HepG2 (cell line): ENCODE measurements around the gene OST4. TPM values are rescaled to one million over a fixed set of nuclear protein-coding genes. Genes with fewer than 3 reads are reported as not detected.
A peak's percentile ranks its signal among the peaks of the same experiment; 100 is the strongest.

Source experiments
- ATAC-seq: fragments of 200-7000 bp; cut with Tn5 transposase; 3 replicates; pipeline ENCODE4 v1.9.1; 2020; ENCODE audit warnings: mild to moderate bottlenecking, moderate library complexity
- BruUV-seq: library from RNA; stranded (reverse); fragments of 400-500 nt; replicated peaks from 2 replicates; lab custom pipeline; 2021; lab: Mats Ljungman, UMichigan
- CTCF ChIA-PET: fragments of 300-600 bp; formaldehyde crosslinking; extraction: SDS; loops from one replicate; lab custom pipeline; 2021; ENCODE audit warnings: low total read pairs, inconsistent platforms, low intra/inter-chr PET ratio; lab: Yijun Ruan, JAX
- POLR2A ChIA-PET: fragments of 350-600 bp; sonication (Branson Sonifier 250); formaldehyde crosslinking; loops from one replicate; lab custom pipeline; 2020; ENCODE audit warnings: antibody characterized with exemption, inconsistent platforms; lab: Yijun Ruan, JAX
- DNase-seq: peaks from one replicate; pipeline ENCODE4 v3.0.0-alpha.2; 2015; ENCODE audit warnings: low spot score
- FAIRE-seq: peaks from 3 replicates; lab custom pipeline; 2011; peaks lifted over from hg19 to GRCh38; lab: Jason Lieb, UNC
- H2AFZ ChIP-seq: one replicate; pipeline ENCODE4 v1.6.1; 2011; ENCODE audit warnings: low read length, inconsistent platforms
- H3K27ac ChIP-seq: fragments of 300-600 bp; 3 replicates; pipeline ENCODE4 v1.8.0; 2011; ENCODE audit warnings: mixed run types, mild to moderate bottlenecking, mixed read lengths, low read length, inconsistent platforms; ENCODE audit not compliant: insufficient read depth; ENCODE audit errors: extremely low read length
- H3K27me3 ChIP-seq, 2 experiments: fragments of 200-600 bp in 1 of 2; 2 replicates in 1 of 2; 3 replicates in 1 of 2; pipeline versions ENCODE4 v1.6.0 to v1.8.0; 2011; ENCODE audit warnings: low read length in 2 of 2, mild to moderate bottlenecking in 2 of 2, moderate library complexity in 2 of 2, inconsistent platforms in 1 of 2; ENCODE audit not compliant: insufficient read depth in 2 of 2, control insufficient read depth in 1 of 2
- H3K36me3 ChIP-seq, 2 experiments: fragments of 200-600 bp in 1 of 2; replicated peaks in 1 of 2; 2 replicates in 1 of 2; 3 replicates in 1 of 2; pipeline versions ENCODE4 v1.5.1 to v1.8.0; 2011; ENCODE audit warnings: low read length in 2 of 2, inconsistent platforms in 1 of 2; ENCODE audit not compliant: insufficient read depth in 2 of 2, control insufficient read depth in 1 of 2
- H3K4me1 ChIP-seq: 2 replicates; pipeline ENCODE4 v1.5.1; 2012; ENCODE audit warnings: low read length, inconsistent platforms; ENCODE audit not compliant: insufficient read depth
- H3K4me2 ChIP-seq: 2 replicates; pipeline ENCODE4 v1.6.0; 2011; ENCODE audit warnings: low read depth, low read length, inconsistent platforms
- H3K4me3 ChIP-seq, 3 experiments: fragments of 200-600 bp in 1 of 3; sonication (generic), shearing (Covaris generic) in 1 of 3; replicated peaks in 1 of 3; 2 replicates each; pipeline ENCODE4 v1.5.1; 2011 to 2016; ENCODE audit warnings: low read length in 3 of 3, inconsistent platforms in 2 of 3, low read depth in 2 of 3, mild to moderate bottlenecking in 2 of 3, control low read depth in 1 of 3, mixed read lengths in 1 of 3; ENCODE audit not compliant: insufficient read depth in 1 of 3
- H3K79me2 ChIP-seq: one replicate; pipeline ENCODE4 v1.6.1; 2011; ENCODE audit warnings: low read length, inconsistent platforms; ENCODE audit not compliant: insufficient read depth
- H3K9ac ChIP-seq: 2 replicates; pipeline ENCODE4 v1.6.0; 2011; ENCODE audit warnings: mild to moderate bottlenecking, low read depth, low read length, inconsistent platforms; ENCODE audit not compliant: insufficient read depth
- H3K9me3 ChIP-seq: 2 replicates; pipeline ENCODE4 v1.5.1; 2012; ENCODE audit warnings: mild to moderate bottlenecking, low read length
- H4K20me1 ChIP-seq: 2 replicates; pipeline ENCODE4 v1.6.0; 2011; ENCODE audit warnings: inconsistent platforms, mild to moderate bottlenecking, low read length, moderate library complexity; ENCODE audit not compliant: insufficient read depth
- DPF2 ChIP-seq: sonication (generic); formaldehyde crosslinking; IDR thresholded peaks from 2 replicates; pipeline ENCODE4 v1.4.0; 2020; ENCODE audit warnings: mild to moderate bottlenecking, low read depth, missing genetic modification reagents, borderline replicate concordance
- FOXC1 ChIP-seq: sonication (generic); formaldehyde crosslinking; IDR thresholded peaks from 2 replicates; pipeline ENCODE4 v1.8.0; 2022; ENCODE audit warnings: mild to moderate bottlenecking, missing genetic modification reagents, borderline replicate concordance
- HNRNPLL ChIP-seq: fragments of 200-400 bp; formaldehyde crosslinking; IDR thresholded peaks from 2 replicates; pipeline ENCODE4 v1.6.1; 2017; ENCODE audit warnings: mild to moderate bottlenecking, low read depth, low read length; ENCODE audit not compliant: poor library complexity, severe bottlenecking
- LCORL ChIP-seq, 2 experiments: fragments of 450-650 bp in 1 of 2; sonication (generic) in 1 of 2; formaldehyde crosslinking in 1 of 2; IDR thresholded peaks; 2 replicates each; pipeline versions ENCODE4 v1.5.0 to v1.6.1; 2017 to 2020; ENCODE audit warnings: antibody characterized with exemption in 1 of 2, missing genetic modification reagents in 1 of 2
- MAX ChIP-seq: IDR thresholded peaks from 2 replicates; pipeline ENCODE4 v1.6.1; 2012; ENCODE audit warnings: inconsistent platforms
- MLLT10 ChIP-seq: sonication (generic); formaldehyde crosslinking; IDR thresholded peaks from 2 replicates; pipeline ENCODE4 v1.4.0; 2020; ENCODE audit warnings: missing genetic modification reagents
- NONO ChIP-seq, 2 experiments: fragments of 450-650 bp in 1 of 2; sonication (generic) in 1 of 2; formaldehyde crosslinking in 1 of 2; IDR thresholded peaks in 1 of 2; conservative IDR thresholded peaks in 1 of 2; 2 replicates each; pipeline versions ENCODE4 v1.6.1 to v1.8.0; 2017 to 2022; ENCODE audit warnings: mild to moderate bottlenecking in 1 of 2, missing genetic modification reagents in 1 of 2, moderate library complexity in 1 of 2
- RORA ChIP-seq: sonication (generic); formaldehyde crosslinking; IDR thresholded peaks from 2 replicates; pipeline ENCODE4 v1.5.0; 2020; ENCODE audit warnings: mild to moderate bottlenecking, missing genetic modification reagents, moderate library complexity
- SALL2 ChIP-seq: sonication (generic); formaldehyde crosslinking; IDR thresholded peaks from 2 replicates; pipeline ENCODE4 v1.8.1; 2023; ENCODE audit warnings: mild to moderate bottlenecking, missing genetic modification reagents, inconsistent platforms
- SNAPC2 ChIP-seq: sonication (generic); formaldehyde crosslinking; IDR thresholded peaks from 2 replicates; pipeline ENCODE4 v1.8.1; 2022; ENCODE audit warnings: mild to moderate bottlenecking, missing genetic modification reagents
- SRSF4 ChIP-seq: fragments of 200-400 bp; formaldehyde crosslinking; IDR thresholded peaks from one replicate; pipeline ENCODE4 v1.6.1; 2018; ENCODE audit warnings: mild to moderate bottlenecking, low read depth, low read length, moderate library complexity; ENCODE audit not compliant: poor library complexity, severe bottlenecking
- TAF1 ChIP-seq: sonication (generic); formaldehyde crosslinking; IDR thresholded peaks from 2 replicates; pipeline ENCODE4 v1.4.0; 2020; ENCODE audit warnings: missing genetic modification reagents
- ZBTB1 ChIP-seq: sonication (generic); formaldehyde crosslinking; IDR thresholded peaks from 2 replicates; pipeline ENCODE4 v1.4.0; 2020; ENCODE audit warnings: missing genetic modification reagents, borderline replicate concordance
- ZNF101 ChIP-seq: sonication (generic); formaldehyde crosslinking; IDR thresholded peaks from 2 replicates; pipeline ENCODE4 v1.4.0; 2020; ENCODE audit warnings: mild to moderate bottlenecking, low read depth, missing genetic modification reagents, borderline replicate concordance
- ZNF281 ChIP-seq: sonication (generic); formaldehyde crosslinking; IDR thresholded peaks from 2 replicates; pipeline ENCODE4 v1.4.0; 2020; ENCODE audit warnings: missing genetic modification reagents, borderline replicate concordance
- ZNF331 ChIP-seq: sonication (generic); formaldehyde crosslinking; IDR thresholded peaks from 2 replicates; pipeline ENCODE4 v1.4.0; 2020; ENCODE audit warnings: missing genetic modification reagents
- ZNF644 ChIP-seq: IDR thresholded peaks from 2 replicates; pipeline ENCODE4 v1.6.1; 2016; ENCODE audit warnings: low read depth
- WGBS: methylation state at CpG from one replicate; pipeline ENCODE4 v1.1.6; 2017; ENCODE audit warnings: low lambda C conversion rate; 5-methylcytosine and 5-hydroxymethylcytosine counted together
- in situ Hi-C: cut with HindIII; loops from 2 replicates; pipeline ENCODE4 v1.10.0; 2017; ENCODE audit warnings: low pct_unique_long_range_greater_than_20kb; ENCODE audit not compliant: extremely low pct_ligation_motif_present
- intact Hi-C: fragments of 100-400 bp; cut with micrococcal nuclease; formaldehyde crosslinking; loops from one replicate; pipeline ENCODE4 v1.10.0; 2022; ENCODE audit not compliant: unreplicated experiment
- polyA plus RNA-seq, 8 experiments: library from polyadenylated mRNA; depleted of rRNA in 3 of 8; stranded (reverse) in 7 of 8; unstranded in 1 of 8; fragments of >200 nt; fragmentation: Illumina TruSeq in 4 of 8; extraction: Trizol in 4 of 8; gene quantifications; 2 replicates each; pipeline versions ENCODE4 v1.2.1 to v1.2.3, GENCODE V29; 2011 to 2016; ENCODE audit warnings: low read depth in 4 of 8, missing spikeins in 1 of 8, mixed read lengths in 1 of 8; ENCODE audit not compliant: insufficient read depth in 1 of 8
- total RNA-seq, 5 experiments: library from RNA; depleted of rRNA; stranded (reverse); fragments of >200 nt; fragmentation: Illumina TruSeq; extraction: Trizol; gene quantifications; 2 replicates each; pipeline ENCODE4 v1.2.3, GENCODE V29; 2016; ENCODE audit warnings: low read depth in 1 of 5
- TF ChIP-seq, protein P1 (sequence below): sonication (generic); formaldehyde crosslinking; IDR thresholded peaks from 2 replicates; pipeline ENCODE4 v1.5.1; 2020; ENCODE audit warnings: mild to moderate bottlenecking, missing genetic modification reagents, moderate library complexity

The OST4 gene
- total and polyA plus RNA-seq, 2 of the 13 experiments (the other 11 are each of a cell fraction or from before 2014, with no cell fraction given) = 498 to 584 TPM

GRCh38 chr2:27050996-27051901, 20.2 kb downstream of the OST4 start, which contains the start of gene AGBL5:
Gene AGBL5, plus strand, starts transcription at chr2:27051668. Its CDS starts 1,291 bp downstream, at chr2:27052959.
- in situ Hi-C loops = no loop called here
- no peaks in the 10 kb centered on the region for H3K9me3 ChIP-seq
- FAIRE-seq (no peak), ATAC-seq (peak; percentile 72), DNase-seq (peak; percentile 94)
- peaks cover 9 to 34% of the 10 kb centered on the region in 2 experiments for H3K36me3 ChIP-seq
- under 1% methylated on average over 36 of the region's 67 CpGs for WGBS
- no peaks in the 10 kb centered on the region; a peak in 1 of 5 replicates for H3K27me3 ChIP-seq
- peak within 1 kb of the TSS; percentile 86 to 97 (median 91) for H3K4me3 ChIP-seq
- ChIA-PET POLR2A (interaction anchor here (0.7 to 6.4 kb wide), 19 partner anchors 9 to 378 kb away, joined by 3 to 100 read pairs (median 11); partner anchors contain the start of genes ATRAID, EIF2B4, EMILIN1 and GTF3C2), CTCF (interaction anchor here (0.7 kb wide), 1 partner anchor 89 kb away, joined by 3 read pairs; no protein-coding TSS in a partner anchor)
- intact Hi-C loops = loop anchor here (1.0 to 2.0 kb wide), 4 partner anchors 19 to 35 kb away; partner anchors contain the start of genes EMILIN1, KHK, OST4 and TMEM214
- H2AFZ ChIP-seq = peak within 1 kb of the TSS; percentile 68
- peaks cover 24% of the 10 kb centered on the region for H3K4me1 ChIP-seq
- peak within 1 kb of the TSS; percentile 81 for H3K27ac ChIP-seq
- peak within 1 kb of the TSS; percentile 99 for H3K4me2 ChIP-seq
- H3K9ac ChIP-seq = peak within 1 kb of the TSS; percentile 77
- peaks cover 8% of the 10 kb centered on the region for H3K79me2 ChIP-seq
- no TSS peak for BruUV-seq
- peaks cover 3% of the 10 kb centered on the region; the same call in 1 of the 2 replicates for H4K20me1 ChIP-seq
- TF ChIP-seq MAX (peak; percentile 98), FOXC1 (peak; percentile 97), ZNF281 (CRISPR knock-in tag) (no peak; the same call in 1 of the 2 replicates), LCORL (IDR thresholded peaks at IDR 0.05) (no peak), LCORL (CRISPR knock-in tag; IDR thresholded peaks at IDR 0.05) (peak; percentile 86), SALL2 (CRISPR knock-in tag) (peak; percentile 90), TAF1 (CRISPR knock-in tag) (peak; percentile 53; the same call in 1 of the 2 replicates), MLLT10 (no peak), ZNF331 (CRISPR knock-in tag) (no peak; the same call in 1 of the 2 replicates), ZNF644 (CRISPR knock-in tag) (no peak), SRSF4 (no peak), NONO (IDR thresholded peaks at IDR 0.05) (no peak), NONO (CRISPR knock-in tag; conservative IDR thresholded peaks at IDR 0.05) (peak; percentile 88), DPF2 (CRISPR knock-in tag) (no peak), ZNF101 (CRISPR knock-in tag) (0 out of 2 replicates have a peak, but pooled peaks have one; percentile 52), HNRNPLL (peak; percentile 50), RORA (CRISPR knock-in tag) (no peak; the same call in 1 of the 2 replicates), SNAPC2 (CRISPR knock-in tag) (peak; percentile 97), ZBTB1 (CRISPR knock-in tag) (no peak)
- TF ChIP-seq, protein P1, sequence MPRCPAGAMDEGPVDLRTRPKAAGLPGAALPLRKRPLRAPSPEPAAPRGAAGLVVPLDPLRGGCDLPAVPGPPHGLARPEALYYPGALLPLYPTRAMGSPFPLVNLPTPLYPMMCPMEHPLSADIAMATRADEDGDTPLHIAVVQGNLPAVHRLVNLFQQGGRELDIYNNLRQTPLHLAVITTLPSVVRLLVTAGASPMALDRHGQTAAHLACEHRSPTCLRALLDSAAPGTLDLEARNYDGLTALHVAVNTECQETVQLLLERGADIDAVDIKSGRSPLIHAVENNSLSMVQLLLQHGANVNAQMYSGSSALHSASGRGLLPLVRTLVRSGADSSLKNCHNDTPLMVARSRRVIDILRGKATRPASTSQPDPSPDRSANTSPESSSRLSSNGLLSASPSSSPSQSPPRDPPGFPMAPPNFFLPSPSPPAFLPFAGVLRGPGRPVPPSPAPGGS (CRISPR knock-in tag) = peak; percentile 91; the same call in 1 of the 2 replicates
